Measurements from ENCODE around the gene PRKACA.

Gene PRKACA

GRCh38 chr19:14093117-14093823 is 24.3 kb downstream of the PRKACA start:
- DNase-seq (ENCODE audit: low read depth in 2 of 2), result no peak

GRCh38 chr19:14091813-14092462 is 25.6 kb downstream of the PRKACA start:
- DNase-seq (ENCODE audit: low read depth in 2 of 2), result peak in 1 of 2 donors; percentile 17

GRCh38 chr19:14091081-14091812 is 26.3 kb downstream of the PRKACA start:
- DNase-seq (ENCODE audit: low read depth in 2 of 2), result peak; percentile 67 to 68

GRCh38 chr19:14090509-14091080 is 27.0 kb downstream of the PRKACA start, which contains the start of gene SAMD1:
SAMD1 (minus strand) TSS chr19:14090751.
- peak; percentile 67 to 78 for DNase-seq (ENCODE audit: low read depth in 2 of 2)

- DNase-seq (ENCODE audit: low read depth in 2 of 2), result peak in 1 of 2 donors; percentile 44
Observed at GRCh38 chr19:14089662-14090508, 27.7 kb downstream of the PRKACA start.

GRCh38 chr19:14089412-14089661 is 28.2 kb downstream of the PRKACA start:
- DNase-seq (ENCODE audit: low read depth in 2 of 2), result no peak

- no peak for DNase-seq (ENCODE audit: low read depth in 2 of 2)
Observed at GRCh38 chr19:14088634-14089411, 28.7 kb downstream of the PRKACA start.

- no peak for DNase-seq (ENCODE audit: low read depth in 2 of 2)
Observed at GRCh38 chr19:14086098-14086497, 31.5 kb downstream of the PRKACA start.

GRCh38 chr19:14085309-14085995 is 32.1 kb downstream of the PRKACA start, which contains the start of gene C19orf67:
C19orf67 (minus strand) TSS chr19:14085783; CDS start chr19:14085627, 156 bp downstream.
- DNase-seq (ENCODE audit: low read depth in 2 of 2), result no peak

- no peak for DNase-seq (ENCODE audit: low read depth in 2 of 2)
Observed at GRCh38 chr19:14082675-14082960, 34.9 kb downstream of the PRKACA start.

- no peak for DNase-seq (ENCODE audit: low read depth in 2 of 2)
Observed at GRCh38 chr19:14081797-14082674, 35.5 kb downstream of the PRKACA start.

GRCh38 chr19:14080887-14081796 is 36.4 kb downstream of the PRKACA start:
- peak; percentile 98 for DNase-seq (ENCODE audit: low read depth in 2 of 2)

- DNase-seq (ENCODE audit: low read depth in 2 of 2), result no peak
Observed at GRCh38 chr19:14078411-14078810, 39.2 kb downstream of the PRKACA start.

GRCh38 chr19:14073925-14074838 is 43.4 kb downstream of the PRKACA start:
- no peak for DNase-seq (ENCODE audit: low read depth in 2 of 2)

- DNase-seq (ENCODE audit: low read depth in 2 of 2), result peak; percentile 60 to 65
Observed at GRCh38 chr19:14073261-14073924, 44.2 kb downstream of the PRKACA start.

- peak in 1 of 2 donors; percentile 42 for DNase-seq (ENCODE audit: low read depth in 2 of 2)
Observed at GRCh38 chr19:14072535-14073260, 44.9 kb downstream of the PRKACA start, which contains the start of gene MISP3. MISP3 (plus strand) TSS chr19:14072786; CDS start chr19:14073310, 524 bp downstream.
